ENCODE measurements around the gene ITGA5. TPM values are rescaled to one million over a fixed set of nuclear protein-coding genes. Genes with fewer than 3 reads are reported as not detected.

Gene ITGA5
- total and polyA plus RNA-seq, 2 of the 13 experiments (the other 11 are each of a cell fraction or from before 2014, with no cell fraction given) = 0.20 to 0.40 TPM

GRCh38 chr12:54360717-54361456 lies 58.2 kb downstream of the ITGA5 start (continued):
- no peak for TF ChIP-seq HIVEP1 (CRISPR knock-in tag; IDR thresholded peaks at IDR 0.05)
- TF ChIP-seq MAFK (conservative IDR thresholded peaks at IDR 0.05 in 1 of 2, IDR thresholded peaks at IDR 0.05 in 1 of 2; ENCODE audit: low read length in 2 of 2) = no peak
- TF ChIP-seq IKZF4 (CRISPR knock-in tag; IDR thresholded peaks at IDR 0.05; ENCODE audit: borderline replicate concordance, low read depth, not compliant biosample characterization) = no peak
- peak; percentile 87 for TF ChIP-seq TEAD3 (CRISPR knock-in tag; optimal IDR thresholded peaks at IDR 0.05; ENCODE audit: borderline replicate concordance)
- no peak for TF ChIP-seq ZFP91 (CRISPR knock-in tag; IDR thresholded peaks at IDR 0.05; ENCODE audit: borderline replicate concordance)
- peak; percentile 80 for TF ChIP-seq FOSL2 (CRISPR knock-in tag; IDR thresholded peaks at IDR 0.05)
- no peak for TF ChIP-seq ZFP36L1 (CRISPR knock-in tag; IDR thresholded peaks at IDR 0.05)
- no peak for TF ChIP-seq ZNF607 (CRISPR knock-in tag; IDR thresholded peaks at IDR 0.05; ENCODE audit: borderline replicate concordance)
- no peak for TF ChIP-seq KDM3A (CRISPR knock-in tag; IDR thresholded peaks at IDR 0.05; ENCODE audit: low read depth)
- TF ChIP-seq MTA3 (CRISPR knock-in tag; IDR thresholded peaks at IDR 0.05) = no peak
- TF ChIP-seq ZNF749 (CRISPR knock-in tag; IDR thresholded peaks at IDR 0.05; ENCODE audit: borderline replicate concordance) = no peak
- no peak for TF ChIP-seq ISL2 (CRISPR knock-in tag; IDR thresholded peaks at IDR 0.05)
- no peak for TF ChIP-seq ZNF441 (CRISPR knock-in tag; IDR thresholded peaks at IDR 0.05; ENCODE audit: borderline replicate concordance)
- no peak for TF ChIP-seq EED (CRISPR knock-in tag; IDR thresholded peaks at IDR 0.05)
- 0 out of 2 replicates have a peak, but pooled peaks have one; percentile 27 for TF ChIP-seq DRAP1 (CRISPR knock-in tag; IDR thresholded peaks at IDR 0.05)
- 0 out of 2 replicates have a peak, but pooled peaks have one; percentile 50 for TF ChIP-seq ZBTB7A (CRISPR knock-in tag; IDR thresholded peaks at IDR 0.05)
- TF ChIP-seq ZSCAN22 (CRISPR knock-in tag; IDR thresholded peaks at IDR 0.05) = no peak
- TF ChIP-seq ZUFSP (CRISPR knock-in tag; IDR thresholded peaks at IDR 0.05; ENCODE audit: borderline replicate concordance) = no peak
- no peak; the same call in 1 of the 2 replicates for TF ChIP-seq ZSCAN21 (CRISPR knock-in tag; IDR thresholded peaks at IDR 0.05; ENCODE audit: borderline replicate concordance)
- TF ChIP-seq ZNF317 (CRISPR knock-in tag; IDR thresholded peaks at IDR 0.05) = no peak
- TF ChIP-seq TIGD3 (CRISPR knock-in tag; IDR thresholded peaks at IDR 0.05; ENCODE audit: borderline replicate concordance) = no peak
- TF ChIP-seq ZNF34 (CRISPR knock-in tag; IDR thresholded peaks at IDR 0.05; ENCODE audit: borderline replicate concordance) = no peak
- TF ChIP-seq ZNF383 (CRISPR knock-in tag; IDR thresholded peaks at IDR 0.05; ENCODE audit: borderline replicate concordance) = no peak
- TF ChIP-seq ELK4 (CRISPR knock-in tag; IDR thresholded peaks at IDR 0.05; ENCODE audit: borderline replicate concordance) = no peak
